Hepatocyte (in vitro differentiated cells): Measurements from ENCODE around the gene C19orf44.

Source experiments
- CTCF ChIP-seq: fragments of 200-600 bp; sonication (generic); IDR thresholded peaks from 2 replicates; pipeline ENCODE4 v1.5.1; 2016; ENCODE audit warnings: antibody characterized with exemption, mild to moderate bottlenecking; ENCODE audit not compliant: poor library complexity
- EZH2 ChIP-seq: fragments of 200-600 bp; sonication (generic); IDR thresholded peaks from 2 replicates; pipeline ENCODE4 v1.6.1; 2016; ENCODE audit warnings: antibody characterized with exemption, mild to moderate bottlenecking, borderline replicate concordance
- EZH2phosphoT487 ChIP-seq: fragments of 200-600 bp; sonication (generic); IDR thresholded peaks from one replicate; pipeline ENCODE4 v1.6.1; 2018; ENCODE audit warnings: antibody characterized with exemption, mild to moderate bottlenecking, low read depth, moderate library complexity; ENCODE audit not compliant: unreplicated experiment, severe bottlenecking

DNA sequence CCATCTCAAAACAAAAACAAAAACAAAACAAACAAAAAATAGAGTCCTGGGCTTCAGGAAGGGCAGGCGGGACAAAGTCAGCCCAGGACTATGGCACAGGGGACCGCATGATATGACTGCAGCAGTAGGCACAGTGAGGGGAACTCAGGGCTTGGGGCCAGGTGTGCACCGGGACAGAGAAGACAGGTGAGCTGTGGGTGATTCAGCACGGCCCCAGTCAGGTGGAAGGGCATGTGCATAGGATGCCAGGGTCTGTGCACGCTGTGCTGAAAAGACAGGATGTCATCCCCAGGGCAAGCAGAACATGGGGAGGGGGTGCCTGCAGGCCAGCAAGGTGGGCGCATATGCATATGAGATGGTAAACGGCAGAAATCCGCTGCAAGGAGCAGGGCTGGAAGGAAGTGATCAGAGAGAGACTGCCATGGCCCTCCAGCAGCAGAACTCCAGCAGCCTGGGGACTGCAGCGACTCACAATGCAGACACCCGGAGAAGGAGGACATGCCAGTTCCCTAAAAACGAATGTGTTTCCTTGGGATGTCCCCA, 39.5 kb upstream of the C19orf44 start:
- TF ChIP-seq CTCF (no peak), EZH2 (no peak), EZH2phosphoT487 (no peak)
